HL-60 (cell line): Measurements from ENCODE around the gene SGMS1.
"Not testable (repeated sequence)": the region's sequence is repeated elsewhere in the genome, so short reads cannot be mapped to it uniquely, and the experiment has no call there.

Source experiments
- DNase-seq, 2 experiments: peaks; one replicate each; pipeline ENCODE4 v3.0.0-alpha.2; 2010 to 2020; ENCODE audit warnings: low read depth in 1 of 2, low spot score in 1 of 2
- H3K27ac ChIP-seq: fragments of 250-450 bp; sonication (Bioruptor Pico); replicated peaks from 2 replicates; pipeline ENCODE4 v1.5.1; 2020; ENCODE audit warnings: mild to moderate bottlenecking, moderate library complexity
- H3K27me3 ChIP-seq: fragments of 250-450 bp; sonication (Bioruptor Pico); 2 replicates; pipeline ENCODE4 v1.5.1; 2021; ENCODE audit warnings: mild to moderate bottlenecking, moderate library complexity; ENCODE audit not compliant: insufficient read depth, poor library complexity, severe bottlenecking
- H3K4me3 ChIP-seq: replicated peaks from 2 replicates; pipeline ENCODE4 v1.5.1; 2011; ENCODE audit warnings: mild to moderate bottlenecking, control low read depth, low read length; ENCODE audit not compliant: insufficient read depth
- GABPA ChIP-seq: IDR thresholded peaks from 2 replicates; pipeline ENCODE4 v1.6.1; 2012; ENCODE audit warnings: low read depth
- POLR2AphosphoS5 ChIP-seq: IDR thresholded peaks from 2 replicates; pipeline ENCODE4 v1.6.1; 2012; ENCODE audit warnings: low read depth
- SPI1 ChIP-seq: IDR thresholded peaks from 2 replicates; pipeline ENCODE4 v1.6.1; 2012; ENCODE audit warnings: low read depth, mild to moderate bottlenecking, borderline replicate concordance
- TF ChIP-seq, protein P1 (sequence below): IDR thresholded peaks from 2 replicates; pipeline ENCODE4 v1.6.1; 2012; ENCODE audit warnings: low read depth; ENCODE audit not compliant: insufficient replicate concordance
- TF ChIP-seq, protein P2 (sequence below): IDR thresholded peaks from one replicate; pipeline ENCODE4 v1.5.1; 2011; ENCODE audit warnings: low read length, control low read depth, inconsistent platforms; ENCODE audit not compliant: insufficient read depth

The SGMS1 gene

DNA sequence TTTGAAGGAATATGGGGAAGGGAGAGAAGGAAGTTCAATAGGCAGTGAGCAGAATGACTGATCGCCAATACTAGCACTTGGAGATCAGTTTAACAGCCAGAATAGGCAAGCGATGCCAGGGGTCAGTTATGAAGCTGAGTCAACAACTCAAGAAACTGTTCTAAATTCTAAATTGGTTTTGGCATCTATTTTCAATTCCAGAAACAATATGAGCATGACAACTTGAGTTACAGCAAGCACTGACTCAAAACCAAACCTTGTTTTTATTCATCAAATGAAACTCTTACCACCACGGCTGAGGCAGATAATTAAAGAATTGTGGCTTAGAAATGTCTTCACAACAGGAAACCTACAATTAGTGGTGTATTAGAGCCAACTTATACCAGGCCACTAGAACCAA, 192.0 kb downstream of the SGMS1 start:
- no peak for DNase-seq
- Histone ChIP-seq H3K27ac (no peak overlapping the region), H3K4me3 (no peak overlapping the region), H3K27me3 (no peaks in the 10 kb centered on the region)
- no peak for TF ChIP-seq SPI1
- TF ChIP-seq GABPA, result no peak
- TF ChIP-seq, protein P1, sequence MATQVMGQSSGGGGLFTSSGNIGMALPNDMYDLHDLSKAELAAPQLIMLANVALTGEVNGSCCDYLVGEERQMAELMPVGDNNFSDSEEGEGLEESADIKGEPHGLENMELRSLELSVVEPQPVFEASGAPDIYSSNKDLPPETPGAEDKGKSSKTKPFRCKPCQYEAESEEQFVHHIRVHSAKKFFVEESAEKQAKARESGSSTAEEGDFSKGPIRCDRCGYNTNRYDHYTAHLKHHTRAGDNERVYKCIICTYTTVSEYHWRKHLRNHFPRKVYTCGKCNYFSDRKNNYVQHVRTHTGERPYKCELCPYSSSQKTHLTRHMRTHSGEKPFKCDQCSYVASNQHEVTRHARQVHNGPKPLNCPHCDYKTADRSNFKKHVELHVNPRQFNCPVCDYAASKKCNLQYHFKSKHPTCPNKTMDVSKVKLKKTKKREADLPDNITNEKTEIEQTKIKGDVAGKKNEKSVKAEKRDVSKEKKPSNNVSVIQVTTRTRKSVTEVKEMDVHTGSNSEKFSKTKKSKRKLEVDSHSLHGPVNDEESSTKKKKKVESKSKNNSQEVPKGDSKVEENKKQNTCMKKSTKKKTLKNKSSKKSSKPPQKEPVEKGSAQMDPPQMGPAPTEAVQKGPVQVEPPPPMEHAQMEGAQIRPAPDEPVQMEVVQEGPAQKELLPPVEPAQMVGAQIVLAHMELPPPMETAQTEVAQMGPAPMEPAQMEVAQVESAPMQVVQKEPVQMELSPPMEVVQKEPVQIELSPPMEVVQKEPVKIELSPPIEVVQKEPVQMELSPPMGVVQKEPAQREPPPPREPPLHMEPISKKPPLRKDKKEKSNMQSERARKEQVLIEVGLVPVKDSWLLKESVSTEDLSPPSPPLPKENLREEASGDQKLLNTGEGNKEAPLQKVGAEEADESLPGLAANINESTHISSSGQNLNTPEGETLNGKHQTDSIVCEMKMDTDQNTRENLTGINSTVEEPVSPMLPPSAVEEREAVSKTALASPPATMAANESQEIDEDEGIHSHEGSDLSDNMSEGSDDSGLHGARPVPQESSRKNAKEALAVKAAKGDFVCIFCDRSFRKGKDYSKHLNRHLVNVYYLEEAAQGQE, result no peak
- TF ChIP-seq, protein P2, sequence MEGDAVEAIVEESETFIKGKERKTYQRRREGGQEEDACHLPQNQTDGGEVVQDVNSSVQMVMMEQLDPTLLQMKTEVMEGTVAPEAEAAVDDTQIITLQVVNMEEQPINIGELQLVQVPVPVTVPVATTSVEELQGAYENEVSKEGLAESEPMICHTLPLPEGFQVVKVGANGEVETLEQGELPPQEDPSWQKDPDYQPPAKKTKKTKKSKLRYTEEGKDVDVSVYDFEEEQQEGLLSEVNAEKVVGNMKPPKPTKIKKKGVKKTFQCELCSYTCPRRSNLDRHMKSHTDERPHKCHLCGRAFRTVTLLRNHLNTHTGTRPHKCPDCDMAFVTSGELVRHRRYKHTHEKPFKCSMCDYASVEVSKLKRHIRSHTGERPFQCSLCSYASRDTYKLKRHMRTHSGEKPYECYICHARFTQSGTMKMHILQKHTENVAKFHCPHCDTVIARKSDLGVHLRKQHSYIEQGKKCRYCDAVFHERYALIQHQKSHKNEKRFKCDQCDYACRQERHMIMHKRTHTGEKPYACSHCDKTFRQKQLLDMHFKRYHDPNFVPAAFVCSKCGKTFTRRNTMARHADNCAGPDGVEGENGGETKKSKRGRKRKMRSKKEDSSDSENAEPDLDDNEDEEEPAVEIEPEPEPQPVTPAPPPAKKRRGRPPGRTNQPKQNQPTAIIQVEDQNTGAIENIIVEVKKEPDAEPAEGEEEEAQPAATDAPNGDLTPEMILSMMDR, result no peak
- no peak for TF ChIP-seq POLR2AphosphoS5

DNA sequence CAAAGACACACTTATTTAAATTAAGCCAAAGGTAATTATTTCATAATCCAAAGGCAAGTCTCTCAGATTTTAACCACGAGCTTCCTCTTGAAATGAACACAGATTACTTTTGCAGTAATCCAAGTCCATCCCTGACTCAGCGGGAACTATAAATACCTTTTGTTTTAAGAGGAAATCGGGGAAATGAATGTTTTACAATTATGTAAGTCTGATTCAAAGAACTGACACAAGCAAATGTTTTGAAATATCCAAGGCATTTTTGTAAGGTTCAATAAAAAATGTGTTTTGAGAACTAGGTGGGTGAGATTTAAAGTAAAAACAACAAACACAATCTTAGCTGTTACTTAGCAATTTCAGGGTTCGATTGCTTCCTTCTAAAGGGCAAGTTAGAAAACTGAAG, 192.6 kb downstream of the SGMS1 start:
- peak in 1 of 2 experiments; percentile 18 for DNase-seq
- no peak overlapping the region for H3K27ac ChIP-seq
- H3K4me3 ChIP-seq, result no peak overlapping the region
- no peak for TF ChIP-seq SPI1
- no peak for TF ChIP-seq GABPA
- TF ChIP-seq, protein P1, result no peak
- TF ChIP-seq, protein P2, result no peak
- TF ChIP-seq POLR2AphosphoS5, result no peak
- no peaks in the 10 kb centered on the region for H3K27me3 ChIP-seq

DNA sequence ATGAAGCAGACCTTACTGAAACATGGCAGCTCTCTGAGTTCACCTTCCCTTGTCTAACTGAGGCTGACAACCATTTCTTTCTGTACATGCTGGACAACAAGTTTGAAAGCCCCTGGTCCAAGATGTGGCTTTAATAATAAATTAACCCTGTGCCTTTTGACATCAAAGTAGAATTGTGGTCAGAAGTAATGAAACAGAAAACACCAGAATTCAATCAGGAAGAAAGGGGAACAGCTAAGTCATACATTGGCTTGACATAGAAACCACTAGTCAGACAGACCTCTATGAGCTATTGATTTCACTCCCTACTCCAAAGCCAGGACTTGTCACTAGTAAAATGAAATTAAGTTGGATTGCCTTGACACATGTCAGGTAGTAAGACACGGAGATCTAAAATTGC, 197.3 kb downstream of the SGMS1 start:
- TF ChIP-seq SPI1, result no peak; the same call in 1 of the 2 replicates
- TF ChIP-seq POLR2AphosphoS5, result no peak
- TF ChIP-seq GABPA, result no peak
- TF ChIP-seq, protein P2, result no peak
- TF ChIP-seq, protein P1, result no peak
- Histone ChIP-seq H3K27me3 (no peaks in the 10 kb centered on the region), H3K27ac (no peak overlapping the region), H3K4me3 (no peak overlapping the region)
- no peak for DNase-seq

DNA sequence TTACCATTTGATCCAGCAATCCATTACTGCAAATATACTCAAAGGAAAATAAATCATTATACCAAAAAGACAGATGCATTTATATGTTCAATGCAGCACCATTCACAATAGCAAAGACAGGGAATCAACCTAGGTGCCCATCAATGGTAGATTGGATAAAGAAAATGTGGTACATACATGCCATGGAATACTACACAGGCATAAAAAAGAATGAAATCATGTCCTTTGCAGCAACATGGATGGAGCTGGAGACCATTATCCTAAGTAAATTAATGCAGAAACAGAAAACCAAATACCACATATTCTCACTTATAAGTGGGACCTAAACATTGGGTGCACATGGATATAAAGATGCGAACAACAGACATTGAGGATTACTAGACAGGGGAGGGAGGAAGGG, 198.5 kb downstream of the SGMS1 start:
- H3K27me3 ChIP-seq, H3K27ac ChIP-seq, H3K4me3 ChIP-seq, DNase-seq: not testable (repeated sequence)
